ENCODE results near the gene OR1J1.
A peak's percentile ranks its signal among the peaks of the same experiment; 100 is the strongest.

OR1J1 gene

DNA sequence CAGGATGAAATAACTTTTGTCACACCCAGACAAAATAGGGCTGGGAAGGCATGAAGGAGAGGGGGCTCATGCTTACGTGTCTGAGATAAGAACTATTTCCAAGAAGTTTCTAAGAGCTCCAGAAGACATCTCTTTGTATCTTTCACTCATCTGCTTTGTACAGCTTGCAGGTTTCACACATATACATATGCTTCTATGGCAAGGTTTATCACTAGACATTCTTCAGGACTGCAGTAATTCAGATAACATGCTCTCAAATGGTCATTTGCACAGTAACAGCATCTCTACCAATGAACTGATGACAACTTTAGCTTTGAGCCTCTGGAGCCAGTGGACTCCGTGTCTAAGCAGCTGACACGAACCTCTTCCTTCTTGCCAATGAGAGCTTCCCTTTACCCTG is 3.2 kb downstream of the OR1J1 start:
- no peak overlapping the region for H3K23ac ChIP-seq (ENCODE audit: low read length)
- no peak overlapping the region for H3K18ac ChIP-seq (ENCODE audit: low read length)
- no peak overlapping the region for H4K8ac ChIP-seq (ENCODE audit: low read depth, low read length)
- H2BK12ac ChIP-seq (ENCODE audit: low read length) = no peak overlapping the region
- H2BK5ac ChIP-seq (ENCODE audit: low read depth, low read length, poor library complexity) = no peak overlapping the region
- H2AFZ ChIP-seq (ENCODE audit: insufficient read depth, low read length, poor library complexity) = no peak overlapping the region
- no peaks in the 10 kb centered on the region for H3K27me3 ChIP-seq (ENCODE audit: insufficient read depth, low read length)
- H3K79me1 ChIP-seq (ENCODE audit: low read length) = no peaks in the 10 kb centered on the region
- H3K4me1 ChIP-seq (ENCODE audit: control insufficient read depth in 1 of 2, insufficient read depth in 2 of 2, low read length in 2 of 2) = no peaks in the 10 kb centered on the region
- peaks cover 14% of the 10 kb centered on the region for H3K9me3 ChIP-seq (ENCODE audit: insufficient read depth, low read depth, low read length)
- no peak overlapping the region for H2BK120ac ChIP-seq (ENCODE audit: insufficient read depth, low read length, poor library complexity)
- H4K12ac ChIP-seq (ENCODE audit: low read depth, low read length) = no peak overlapping the region
- H4K91ac ChIP-seq (ENCODE audit: low read depth, low read length) = no peak overlapping the region
- no peak overlapping the region for H2AK5ac ChIP-seq (ENCODE audit: low read length)
- no peaks in the 10 kb centered on the region for H3K79me2 ChIP-seq (ENCODE audit: control insufficient read depth, insufficient read depth, low read length, poor library complexity)
- no peak overlapping the region for H3K4me3 ChIP-seq (ENCODE audit: low read depth, low read length)
- no peak overlapping the region for H3K27ac ChIP-seq (ENCODE audit: low read depth, low read length)
- H3K4ac ChIP-seq (ENCODE audit: low read depth, low read length) = no peak overlapping the region
- no peak overlapping the region for H3K4me2 ChIP-seq (ENCODE audit: low read length)
- WGBS (ENCODE audit: extremely low coverage, insufficient coverage, insufficient read length) = no CpG with 5 or more reads among the region's 3 CpGs
- no peak overlapping the region for H3K14ac ChIP-seq (ENCODE audit: low read length)
- DNase-seq = no peak
- no peaks in the 10 kb centered on the region for H3K36me3 ChIP-seq (ENCODE audit: control insufficient read depth in 1 of 2, insufficient read depth in 2 of 2, low read length in 2 of 2)
- H3K9ac ChIP-seq (ENCODE audit: low read length) = no peak overlapping the region

DNA sequence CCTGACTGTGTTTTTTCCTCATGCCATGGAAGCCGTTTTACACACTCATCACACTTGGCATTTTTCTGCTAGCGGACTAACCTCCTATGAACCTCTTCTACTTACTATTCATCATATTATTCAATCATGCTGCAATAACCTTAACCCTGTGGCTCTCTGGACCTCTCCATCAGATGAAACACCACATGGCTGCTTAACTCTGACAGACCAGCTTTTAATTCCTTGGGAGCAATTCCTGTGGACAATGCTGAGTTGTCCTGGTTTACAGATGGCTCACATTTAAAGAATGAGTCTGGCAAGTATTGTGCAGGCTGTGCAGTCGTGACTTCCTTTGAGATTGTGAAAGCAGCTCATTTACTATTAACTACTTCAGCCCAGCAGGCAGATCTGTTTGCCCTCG is 9.0 kb downstream of the OR1J1 start:
- Histone ChIP-seq H3K27me3 (ENCODE audit: insufficient read depth, low read length) (no peaks in the 10 kb centered on the region), H3K23ac (ENCODE audit: low read length) (no peak overlapping the region), H2BK12ac (ENCODE audit: low read length) (no peak overlapping the region), H3K36me3 (ENCODE audit: control insufficient read depth in 1 of 2, insufficient read depth in 2 of 2, low read length in 2 of 2) (no peaks in the 10 kb centered on the region), H2AFZ (ENCODE audit: insufficient read depth, low read length, poor library complexity) (no peak overlapping the region), H4K8ac (ENCODE audit: low read depth, low read length) (no peak overlapping the region), H3K4me2 (ENCODE audit: low read length) (no peak overlapping the region), H3K9me3 (ENCODE audit: insufficient read depth, low read depth, low read length) (peaks cover 9% of the 10 kb centered on the region), H4K12ac (ENCODE audit: low read depth, low read length) (no peak overlapping the region), H3K4me1 (ENCODE audit: control insufficient read depth in 1 of 2, insufficient read depth in 2 of 2, low read length in 2 of 2) (no peaks in the 10 kb centered on the region), H4K91ac (ENCODE audit: low read depth, low read length) (no peak overlapping the region), H3K4me3 (ENCODE audit: low read depth, low read length) (no peak overlapping the region), H2BK5ac (ENCODE audit: low read depth, low read length, poor library complexity) (no peak overlapping the region), H3K18ac (ENCODE audit: low read length) (no peak overlapping the region), H3K79me2 (ENCODE audit: control insufficient read depth, insufficient read depth, low read length, poor library complexity) (no peaks in the 10 kb centered on the region), H3K9ac (ENCODE audit: low read length) (no peak overlapping the region), H2BK120ac (ENCODE audit: insufficient read depth, low read length, poor library complexity) (no peak overlapping the region), H2AK5ac (ENCODE audit: low read length) (no peak overlapping the region), H3K79me1 (ENCODE audit: low read length) (no peaks in the 10 kb centered on the region), H3K27ac (ENCODE audit: low read depth, low read length) (no peak overlapping the region), H3K4ac (ENCODE audit: low read depth, low read length) (no peak overlapping the region), H3K14ac (ENCODE audit: low read length) (no peak overlapping the region)
- peak; percentile 42 to 68 for DNase-seq
- no CpG with 5 or more reads among the region's 4 CpGs for WGBS (ENCODE audit: extremely low coverage, insufficient coverage, insufficient read length)

DNA sequence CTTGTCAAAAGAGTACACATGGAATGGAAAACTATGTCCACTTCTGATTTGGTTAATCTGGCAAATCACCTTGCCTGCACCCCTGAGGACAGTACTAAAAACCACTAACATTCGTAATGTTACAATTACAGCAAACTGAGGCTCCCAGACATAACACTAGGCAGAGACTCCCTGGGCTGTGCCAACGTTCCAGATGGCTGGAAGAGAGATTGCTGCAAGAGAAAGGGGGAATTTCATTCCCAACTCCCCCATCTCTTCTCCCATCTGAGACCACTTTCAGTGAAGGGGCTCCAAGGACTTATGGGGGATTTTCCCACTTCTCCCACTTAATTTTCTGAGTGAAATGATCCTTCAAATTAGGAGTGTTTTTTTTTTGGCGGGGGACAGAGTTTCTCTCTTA is 11.3 kb downstream of the OR1J1 start:
- H3K79me2 ChIP-seq (ENCODE audit: control insufficient read depth, insufficient read depth, low read length, poor library complexity) = no peaks in the 10 kb centered on the region
- H2BK12ac ChIP-seq (ENCODE audit: low read length) = no peak overlapping the region
- no peaks in the 10 kb centered on the region for H3K4me1 ChIP-seq (ENCODE audit: control insufficient read depth in 1 of 2, insufficient read depth in 2 of 2, low read length in 2 of 2)
- no peak overlapping the region for H3K4me2 ChIP-seq (ENCODE audit: low read length)
- H4K8ac ChIP-seq (ENCODE audit: low read depth, low read length) = no peak overlapping the region
- H3K4me3 ChIP-seq (ENCODE audit: low read depth, low read length) = no peak overlapping the region
- H3K14ac ChIP-seq (ENCODE audit: low read length) = no peak overlapping the region
- no peak overlapping the region for H4K91ac ChIP-seq (ENCODE audit: low read depth, low read length)
- H2BK120ac ChIP-seq (ENCODE audit: insufficient read depth, low read length, poor library complexity) = no peak overlapping the region
- H3K27ac ChIP-seq (ENCODE audit: low read depth, low read length) = no peak overlapping the region
- no peak overlapping the region for H3K23ac ChIP-seq (ENCODE audit: low read length)
- H3K79me1 ChIP-seq (ENCODE audit: low read length) = no peaks in the 10 kb centered on the region
- no peak overlapping the region for H3K9ac ChIP-seq (ENCODE audit: low read length)
- H2AFZ ChIP-seq (ENCODE audit: insufficient read depth, low read length, poor library complexity) = no peak overlapping the region
- H2AK5ac ChIP-seq (ENCODE audit: low read length) = no peak overlapping the region
- H3K18ac ChIP-seq (ENCODE audit: low read length) = no peak overlapping the region
- H3K4ac ChIP-seq (ENCODE audit: low read depth, low read length) = no peak overlapping the region
- no peaks in the 10 kb centered on the region for H3K27me3 ChIP-seq (ENCODE audit: insufficient read depth, low read length)
- H3K9me3 ChIP-seq (ENCODE audit: insufficient read depth, low read depth, low read length) = peaks cover 9% of the 10 kb centered on the region
- H2BK5ac ChIP-seq (ENCODE audit: low read depth, low read length, poor library complexity) = no peak overlapping the region
- WGBS (ENCODE audit: extremely low coverage, insufficient coverage, insufficient read length) = no CpG with 5 or more reads among the region's 3 CpGs
- no peak for DNase-seq
- H4K12ac ChIP-seq (ENCODE audit: low read depth, low read length) = no peak overlapping the region
- H3K36me3 ChIP-seq (ENCODE audit: control insufficient read depth in 1 of 2, insufficient read depth in 2 of 2, low read length in 2 of 2) = no peaks in the 10 kb centered on the region

DNA sequence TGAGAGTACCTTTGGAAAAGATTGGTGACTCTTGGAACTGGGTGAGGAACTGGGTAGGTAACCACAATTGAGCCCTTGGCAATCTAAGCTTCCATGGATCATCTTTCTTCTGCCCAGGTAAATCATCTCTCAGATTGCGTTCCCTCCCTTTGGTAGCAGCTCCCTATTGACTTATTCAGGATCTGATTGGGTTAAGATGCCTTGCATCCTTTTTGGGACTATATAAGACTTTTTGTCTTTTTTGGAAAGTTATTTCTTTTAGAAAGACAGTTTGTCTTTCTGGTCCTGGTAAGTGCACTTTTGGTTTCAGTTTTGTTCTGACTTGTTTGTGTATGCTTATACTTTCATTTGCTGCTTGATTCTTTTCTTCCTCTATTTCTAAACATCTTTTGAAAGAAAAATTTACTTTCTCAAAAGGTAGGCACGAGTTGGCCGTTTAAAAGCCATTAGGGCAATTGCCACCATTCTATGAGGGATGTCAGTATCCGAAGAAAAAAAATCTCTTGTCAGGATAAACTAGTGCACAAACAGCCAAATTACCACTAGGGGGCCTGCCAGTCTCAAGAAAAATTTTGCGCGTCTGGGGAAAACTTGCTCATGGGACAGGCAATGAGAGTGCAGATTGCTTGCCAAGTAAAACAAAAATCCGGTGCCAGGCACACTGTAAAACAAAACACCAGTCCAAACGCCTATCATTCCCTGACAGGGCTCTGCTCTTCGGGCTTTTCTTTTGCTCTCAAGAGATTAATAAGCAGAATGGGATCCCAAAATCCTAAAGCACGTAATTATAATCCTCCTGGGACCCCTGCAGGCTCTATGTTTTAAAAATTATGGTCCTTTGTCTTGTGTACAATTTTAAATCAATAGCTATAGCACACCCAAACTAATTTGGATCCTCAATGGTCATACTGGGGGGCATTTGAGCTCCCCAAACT is 12.8 kb downstream of the OR1J1 start:
- no peaks in the 10 kb centered on the region for H3K79me2 ChIP-seq (ENCODE audit: control insufficient read depth, insufficient read depth, low read length, poor library complexity)
- H2BK120ac ChIP-seq (ENCODE audit: insufficient read depth, low read length, poor library complexity) = no peak overlapping the region
- no peaks in the 10 kb centered on the region for H3K4me1 ChIP-seq (ENCODE audit: control insufficient read depth in 1 of 2, insufficient read depth in 2 of 2, low read length in 2 of 2)
- no peak overlapping the region for H2AFZ ChIP-seq (ENCODE audit: insufficient read depth, low read length, poor library complexity)
- no peaks in the 10 kb centered on the region for H3K36me3 ChIP-seq (ENCODE audit: control insufficient read depth in 1 of 2, insufficient read depth in 2 of 2, low read length in 2 of 2)
- H3K79me1 ChIP-seq (ENCODE audit: low read length) = no peaks in the 10 kb centered on the region
- H3K18ac ChIP-seq (ENCODE audit: low read length) = no peak overlapping the region
- no peak overlapping the region for H4K12ac ChIP-seq (ENCODE audit: low read depth, low read length)
- H3K4ac ChIP-seq (ENCODE audit: low read depth, low read length) = no peak overlapping the region
- no peak overlapping the region for H2BK5ac ChIP-seq (ENCODE audit: low read depth, low read length, poor library complexity)
- H2AK5ac ChIP-seq (ENCODE audit: low read length) = no peak overlapping the region
- DNase-seq = peak; percentile 72 to 90
- H4K8ac ChIP-seq (ENCODE audit: low read depth, low read length) = no peak overlapping the region
- peaks cover 4% of the 10 kb centered on the region for H3K9me3 ChIP-seq (ENCODE audit: insufficient read depth, low read depth, low read length)
- H3K9ac ChIP-seq (ENCODE audit: low read length) = no peak overlapping the region
- no peak overlapping the region for H3K23ac ChIP-seq (ENCODE audit: low read length)
- H3K4me2 ChIP-seq (ENCODE audit: low read length) = no peak overlapping the region
- H3K27ac ChIP-seq (ENCODE audit: low read depth, low read length) = no peak overlapping the region
- H3K27me3 ChIP-seq (ENCODE audit: insufficient read depth, low read length) = no peaks in the 10 kb centered on the region
- WGBS (ENCODE audit: extremely low coverage, insufficient coverage, insufficient read length) = no CpG with 5 or more reads among the region's 10 CpGs
- H3K14ac ChIP-seq (ENCODE audit: low read length) = no peak overlapping the region
- no peak overlapping the region for H3K4me3 ChIP-seq (ENCODE audit: low read depth, low read length)
- no peak overlapping the region for H4K91ac ChIP-seq (ENCODE audit: low read depth, low read length)
- no peak overlapping the region for H2BK12ac ChIP-seq (ENCODE audit: low read length)
